ENCODE data around the gene CLK2.

CLK2 gene

DNA sequence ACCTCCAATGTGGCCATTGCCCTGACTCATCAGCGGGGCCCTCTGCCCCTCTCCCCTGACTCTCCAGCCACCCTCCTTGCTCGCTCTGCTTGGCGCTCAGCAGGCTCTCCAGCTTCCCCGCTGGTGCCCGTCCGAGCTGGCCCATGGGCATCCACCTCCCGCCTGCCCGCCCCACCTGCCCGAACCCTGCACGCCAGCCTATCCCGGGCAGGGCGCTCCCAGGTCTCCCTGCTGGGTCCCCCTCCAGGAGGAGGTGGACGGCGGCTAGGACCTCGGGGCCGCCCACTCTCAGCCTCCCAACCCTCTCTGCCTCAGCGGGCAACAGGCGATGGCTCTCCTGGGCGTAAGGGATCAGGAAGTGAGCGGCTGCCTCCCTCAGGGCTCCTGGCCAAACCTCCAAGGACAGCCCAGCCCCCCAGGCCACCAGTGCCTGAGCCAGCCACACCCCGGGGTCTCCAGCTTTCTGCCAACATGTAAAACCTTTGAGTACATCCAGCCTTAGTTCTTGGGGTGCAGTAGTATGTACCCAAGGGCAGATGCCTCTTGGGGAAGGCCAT lies 14.8 kb upstream of the CLK2 start:
- no peaks in the 10 kb centered on the region for H3K4me1 ChIP-seq (ENCODE audit: insufficient read depth, low read length)
- no peaks in the 10 kb centered on the region for H3K36me3 ChIP-seq (ENCODE audit: insufficient read depth, low read length)
- no peak overlapping the region for H3K9ac ChIP-seq (ENCODE audit: low read depth, low read length)
- H3K9me3 ChIP-seq (ENCODE audit: control insufficient read depth, insufficient read depth, low read length), result no peaks in the 10 kb centered on the region

GRCh38 chr1:155286544-155286943 lies 13.2 kb upstream of the CLK2 start:
- Histone ChIP-seq H3K36me3 (ENCODE audit: insufficient read depth, low read length) (no peaks in the 10 kb centered on the region), H3K4me1 (ENCODE audit: insufficient read depth, low read length) (no peaks in the 10 kb centered on the region), H3K9me3 (ENCODE audit: control insufficient read depth, insufficient read depth, low read length) (no peaks in the 10 kb centered on the region), H3K9ac (ENCODE audit: low read depth, low read length) (no peak overlapping the region)

DNA sequence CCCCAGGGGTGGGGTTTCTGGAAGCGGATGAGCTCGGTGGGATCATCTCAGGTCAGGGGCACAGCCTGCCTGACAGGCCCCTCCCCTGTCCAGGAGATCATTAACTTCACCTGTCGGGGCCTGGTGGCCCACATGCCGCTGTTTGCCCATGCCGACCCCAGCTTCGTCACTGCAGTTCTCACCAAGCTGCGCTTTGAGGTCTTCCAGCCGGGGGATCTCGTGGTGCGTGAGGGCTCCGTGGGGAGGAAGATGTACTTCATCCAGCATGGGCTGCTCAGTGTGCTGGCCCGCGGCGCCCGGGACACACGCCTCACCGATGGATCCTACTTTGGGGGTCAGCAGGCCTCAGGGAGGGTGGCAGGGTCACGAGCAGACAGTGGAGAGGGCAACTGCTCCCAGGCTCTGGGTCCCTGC lies 12.3 kb upstream of the CLK2 start:
- Histone ChIP-seq H3K4me1 (ENCODE audit: insufficient read depth, low read length) (no peaks in the 10 kb centered on the region), H3K9ac (ENCODE audit: low read depth, low read length) (no peak overlapping the region), H3K9me3 (ENCODE audit: control insufficient read depth, insufficient read depth, low read length) (no peaks in the 10 kb centered on the region), H3K36me3 (ENCODE audit: insufficient read depth, low read length) (no peaks in the 10 kb centered on the region)

- Histone ChIP-seq H3K9me3 (ENCODE audit: control insufficient read depth, insufficient read depth, low read length) (no peaks in the 10 kb centered on the region), H3K36me3 (ENCODE audit: insufficient read depth, low read length) (no peaks in the 10 kb centered on the region), H3K9ac (ENCODE audit: low read depth, low read length) (no peak overlapping the region), H3K4me1 (ENCODE audit: insufficient read depth, low read length) (no peaks in the 10 kb centered on the region)
These were observed 11.8 kb upstream of the CLK2 start for GRCh38 chr1:155285063-155285462.

DNA sequence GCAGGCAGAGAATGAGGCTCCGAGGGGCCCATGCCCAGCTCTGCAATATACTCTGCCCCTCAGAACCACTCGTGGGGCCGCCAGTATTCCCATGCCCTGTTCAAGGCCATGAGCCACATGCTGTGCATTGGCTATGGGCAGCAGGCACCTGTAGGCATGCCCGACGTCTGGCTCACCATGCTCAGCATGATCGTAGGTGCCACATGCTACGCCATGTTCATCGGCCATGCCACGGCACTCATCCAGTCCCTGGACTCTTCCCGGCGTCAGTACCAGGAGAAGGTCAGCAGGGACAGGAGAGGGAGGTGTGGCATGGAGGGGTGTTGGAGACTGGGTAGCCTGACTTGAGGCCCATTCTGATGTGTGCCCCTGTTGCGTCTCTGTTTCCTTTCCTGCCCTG lies 11.2 kb upstream of the CLK2 start:
- Histone ChIP-seq H3K9ac (ENCODE audit: low read depth, low read length) (no peak overlapping the region), H3K4me1 (ENCODE audit: insufficient read depth, low read length) (peaks cover under 1% of the 10 kb centered on the region), H3K36me3 (ENCODE audit: insufficient read depth, low read length) (no peaks in the 10 kb centered on the region), H3K9me3 (ENCODE audit: control insufficient read depth, insufficient read depth, low read length) (no peaks in the 10 kb centered on the region)

- H3K9ac ChIP-seq (ENCODE audit: low read depth, low read length), result no peak overlapping the region
- H3K4me1 ChIP-seq (ENCODE audit: insufficient read depth, low read length), result peaks cover 11% of the 10 kb centered on the region
- no peaks in the 10 kb centered on the region for H3K9me3 ChIP-seq (ENCODE audit: control insufficient read depth, insufficient read depth, low read length)
- no peaks in the 10 kb centered on the region for H3K36me3 ChIP-seq (ENCODE audit: insufficient read depth, low read length)
These were observed 9.3 kb upstream of the CLK2 start for GRCh38 chr1:155282488-155283091.

- H3K9ac ChIP-seq (ENCODE audit: low read depth, low read length), result no peak overlapping the region
- no peaks in the 10 kb centered on the region for H3K36me3 ChIP-seq (ENCODE audit: insufficient read depth, low read length)
- peaks cover 11% of the 10 kb centered on the region for H3K4me1 ChIP-seq (ENCODE audit: insufficient read depth, low read length)
- no peaks in the 10 kb centered on the region for H3K9me3 ChIP-seq (ENCODE audit: control insufficient read depth, insufficient read depth, low read length)
These were observed 6.0 kb upstream of the CLK2 start for GRCh38 chr1:155279268-155279667.

DNA sequence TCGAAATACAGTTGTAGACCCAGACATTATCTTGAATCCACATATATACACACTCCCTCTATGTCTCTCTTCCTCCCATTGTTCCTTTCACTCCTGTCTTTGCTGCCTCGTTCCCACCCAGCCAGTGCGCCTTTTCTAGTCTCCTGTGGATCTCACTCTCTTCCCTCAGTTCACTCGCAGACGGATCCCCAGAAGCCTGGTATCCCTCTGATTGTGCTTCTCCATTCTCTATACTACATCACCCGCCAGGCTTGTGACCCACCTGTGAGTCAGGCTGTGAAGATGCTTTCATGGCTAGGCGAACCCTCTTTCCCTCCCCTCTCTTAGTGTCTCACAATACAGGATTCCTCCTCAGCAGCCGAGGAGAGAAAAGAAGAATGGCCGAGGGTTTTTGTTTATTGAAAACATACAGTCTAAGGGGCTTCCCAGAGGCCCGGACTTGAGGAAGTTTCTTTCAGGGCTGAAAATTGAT lies 5.4 kb upstream of the CLK2 start:
- Histone ChIP-seq H3K9ac (ENCODE audit: low read depth, low read length) (no peak overlapping the region), H3K36me3 (ENCODE audit: insufficient read depth, low read length) (no peaks in the 10 kb centered on the region), H3K4me1 (ENCODE audit: insufficient read depth, low read length) (peaks cover 11% of the 10 kb centered on the region), H3K9me3 (ENCODE audit: control insufficient read depth, insufficient read depth, low read length) (no peaks in the 10 kb centered on the region)

DNA sequence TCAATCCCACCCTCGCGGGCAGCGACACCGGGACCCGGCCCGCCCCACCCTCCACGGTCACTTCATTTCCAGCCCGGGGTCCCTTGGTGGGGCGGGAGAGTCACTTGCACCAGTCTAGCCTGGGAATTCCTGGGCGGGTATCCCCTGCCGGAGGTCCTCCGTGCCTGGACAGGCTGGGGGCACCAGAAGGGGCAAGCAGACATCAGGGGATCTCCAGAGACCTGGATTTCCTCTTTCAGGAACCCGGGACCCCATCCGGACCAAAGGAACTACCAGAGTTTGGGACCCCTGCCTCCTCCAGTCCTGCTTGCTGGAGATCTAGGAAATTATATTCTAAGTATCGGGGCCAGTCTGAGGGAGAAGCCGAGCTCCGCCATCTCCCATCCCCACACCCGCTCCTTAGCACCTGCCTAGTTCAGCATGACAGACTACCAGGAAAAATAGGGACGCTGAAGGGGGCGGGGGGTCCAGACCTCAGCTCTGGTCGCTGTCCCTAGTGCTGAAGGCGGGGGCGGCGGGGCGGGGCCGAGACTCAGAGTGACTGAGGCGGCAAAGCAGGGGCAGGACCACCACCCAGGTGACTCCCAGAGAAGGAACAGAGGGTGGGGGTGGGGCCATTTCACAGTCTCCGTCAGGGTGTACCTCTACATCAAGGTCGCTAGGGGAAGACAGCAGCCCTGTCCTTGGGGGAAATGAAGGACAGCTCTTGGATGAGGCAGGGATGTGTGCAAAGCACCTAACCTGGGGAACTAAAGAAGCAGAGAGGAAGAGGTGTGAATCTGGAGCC lies 4.8 kb upstream of the CLK2 start:
- Histone ChIP-seq H3K36me3 (ENCODE audit: insufficient read depth, low read length) (no peaks in the 10 kb centered on the region), H3K9ac (ENCODE audit: low read depth, low read length) (peak overlapping the region; percentile 74; the same call in 1 of the 2 replicates), H3K9me3 (ENCODE audit: control insufficient read depth, insufficient read depth, low read length) (no peaks in the 10 kb centered on the region), H3K4me1 (ENCODE audit: insufficient read depth, low read length) (peaks cover 11% of the 10 kb centered on the region)

GRCh38 chr1:155277070-155277901 lies 4.0 kb upstream of the CLK2 start, which contains the start of gene HCN3:
HCN3 (plus strand) TSS chr1:155277463; CDS start chr1:155277591, 128 bp downstream.
- Histone ChIP-seq H3K4me1 (ENCODE audit: insufficient read depth, low read length) (peaks cover 11% of the 10 kb centered on the region), H3K36me3 (ENCODE audit: insufficient read depth, low read length) (no peaks in the 10 kb centered on the region), H3K9ac (ENCODE audit: low read depth, low read length) (peak within 1 kb of the TSS; percentile 74; the same call in 1 of the 2 replicates), H3K9me3 (ENCODE audit: control insufficient read depth, insufficient read depth, low read length) (no peaks in the 10 kb centered on the region)

DNA sequence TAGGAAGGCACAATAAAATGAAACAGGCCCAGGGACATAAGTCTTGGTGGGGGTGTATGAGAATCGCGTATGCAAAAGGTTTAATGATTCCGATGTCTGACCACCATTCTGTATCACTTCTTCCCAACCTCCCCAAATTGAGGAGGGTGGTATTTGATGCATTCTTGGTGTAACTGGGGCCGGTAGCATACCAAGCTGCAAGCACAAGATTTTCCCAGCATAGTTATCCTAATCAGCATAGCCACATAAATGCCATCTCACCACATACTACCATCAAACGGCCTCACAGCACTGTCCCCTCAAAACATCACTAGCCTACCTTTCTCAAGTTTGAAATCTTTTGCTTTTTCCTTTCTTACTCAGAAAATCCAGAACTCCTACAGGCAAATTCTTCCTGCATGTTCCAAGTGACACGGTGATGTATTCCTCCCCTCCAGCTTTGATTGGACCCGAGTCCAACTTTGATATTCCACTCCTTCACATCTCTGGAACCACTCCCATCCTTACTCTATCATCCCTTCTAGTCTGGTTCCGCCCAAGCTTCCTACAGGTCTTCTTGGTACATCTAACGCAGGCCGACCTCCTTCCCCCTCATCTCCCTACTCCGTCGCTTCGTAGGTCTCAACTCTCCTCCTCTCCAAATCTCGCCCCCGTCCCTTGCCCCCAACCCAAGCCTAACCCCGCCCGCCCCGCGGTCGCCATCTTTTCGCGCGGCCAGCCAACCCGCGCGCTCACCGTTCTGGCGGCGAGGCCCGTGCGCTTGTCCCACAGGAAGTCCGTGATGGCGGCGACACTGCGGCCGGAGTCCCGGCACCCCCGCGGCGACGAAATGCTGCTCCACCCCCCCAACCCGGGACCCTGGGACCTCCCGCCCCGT lies 600 bp downstream of the CLK2 start:
- H3K9me3 ChIP-seq (ENCODE audit: control insufficient read depth, insufficient read depth, low read length), result no peaks in the 10 kb centered on the region
- no peaks in the 10 kb centered on the region for H3K4me1 ChIP-seq (ENCODE audit: insufficient read depth, low read length)
- peaks cover 29% of the 10 kb centered on the region for H3K36me3 ChIP-seq (ENCODE audit: insufficient read depth, low read length)
- H3K9ac ChIP-seq (ENCODE audit: low read depth, low read length), result peak overlapping the region; percentile 52

GRCh38 chr1:155269381-155269780 lies 3.9 kb downstream of the CLK2 start:
- H3K9me3 ChIP-seq (ENCODE audit: control insufficient read depth, insufficient read depth, low read length), result no peaks in the 10 kb centered on the region
- H3K9ac ChIP-seq (ENCODE audit: low read depth, low read length), result no peak overlapping the region
- H3K4me1 ChIP-seq (ENCODE audit: insufficient read depth, low read length), result no peaks in the 10 kb centered on the region
- peaks cover 53% of the 10 kb centered on the region for H3K36me3 ChIP-seq (ENCODE audit: insufficient read depth, low read length)

DNA sequence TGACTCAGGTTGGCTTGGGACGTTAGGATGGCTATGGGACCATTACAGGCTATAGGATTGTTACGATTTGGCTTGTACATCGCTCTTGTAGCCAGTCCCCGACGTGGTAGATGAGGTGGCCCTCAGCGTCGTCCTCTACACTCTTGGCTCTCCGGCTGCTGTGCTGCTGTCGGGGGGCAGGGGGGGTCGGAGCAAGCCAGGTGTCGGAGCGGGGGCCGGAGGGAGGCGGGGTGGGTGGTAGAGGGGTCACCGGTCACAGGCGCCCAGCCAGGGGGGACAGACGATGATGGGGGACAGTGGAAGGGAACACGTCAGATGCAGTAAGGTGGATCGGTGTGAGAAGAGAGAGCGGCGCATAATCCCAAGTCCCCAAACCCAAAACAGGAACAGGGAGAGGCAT lies 4.7 kb downstream of the CLK2 start:
- Histone ChIP-seq H3K9me3 (ENCODE audit: control insufficient read depth, insufficient read depth, low read length) (no peaks in the 10 kb centered on the region), H3K9ac (ENCODE audit: low read depth, low read length) (no peak overlapping the region), H3K36me3 (ENCODE audit: insufficient read depth, low read length) (peaks cover 61% of the 10 kb centered on the region), H3K4me1 (ENCODE audit: insufficient read depth, low read length) (no peaks in the 10 kb centered on the region)
